ENCODE measurements around the gene PRSS50. TPM values are rescaled to one million over a fixed set of nuclear protein-coding genes. Genes with fewer than 3 reads are reported as not detected.

The PRSS50 gene
- total and polyA plus RNA-seq, 4 donors, result 0.02 to 0.33 (median 0.25) TPM; not detected in 1

- Histone ChIP-seq H3K4me3 (ENCODE audit: low read depth in 1 of 3, low read length in 3 of 3) (no peak overlapping the region), H3K9ac (ENCODE audit: low read depth in 1 of 2, low read length in 2 of 2) (no peak overlapping the region), H3K4me1 (ENCODE audit: control insufficient read depth in 4 of 4, insufficient read depth in 4 of 4, low read length in 3 of 4) (peaks cover 0 to 7% (median 3%) of the 10 kb centered on the region in 4 donors), H3K27ac (ENCODE audit: low read depth in 1 of 2, low read length in 2 of 2) (no peak overlapping the region), H3K9me3 (ENCODE audit: control insufficient read depth in 4 of 4, low read length in 3 of 4) (no peaks in the 10 kb centered on the region), H3K36me3 (ENCODE audit: control insufficient read depth in 4 of 4, insufficient read depth in 3 of 4, low read depth in 1 of 4, low read length in 3 of 4) (no peaks in the 10 kb centered on the region), H3K27me3 (ENCODE audit: control insufficient read depth in 4 of 4, insufficient read depth in 4 of 4, low read length in 3 of 4) (no peaks in the 10 kb centered on the region)
- TF ChIP-seq, protein P1, sequence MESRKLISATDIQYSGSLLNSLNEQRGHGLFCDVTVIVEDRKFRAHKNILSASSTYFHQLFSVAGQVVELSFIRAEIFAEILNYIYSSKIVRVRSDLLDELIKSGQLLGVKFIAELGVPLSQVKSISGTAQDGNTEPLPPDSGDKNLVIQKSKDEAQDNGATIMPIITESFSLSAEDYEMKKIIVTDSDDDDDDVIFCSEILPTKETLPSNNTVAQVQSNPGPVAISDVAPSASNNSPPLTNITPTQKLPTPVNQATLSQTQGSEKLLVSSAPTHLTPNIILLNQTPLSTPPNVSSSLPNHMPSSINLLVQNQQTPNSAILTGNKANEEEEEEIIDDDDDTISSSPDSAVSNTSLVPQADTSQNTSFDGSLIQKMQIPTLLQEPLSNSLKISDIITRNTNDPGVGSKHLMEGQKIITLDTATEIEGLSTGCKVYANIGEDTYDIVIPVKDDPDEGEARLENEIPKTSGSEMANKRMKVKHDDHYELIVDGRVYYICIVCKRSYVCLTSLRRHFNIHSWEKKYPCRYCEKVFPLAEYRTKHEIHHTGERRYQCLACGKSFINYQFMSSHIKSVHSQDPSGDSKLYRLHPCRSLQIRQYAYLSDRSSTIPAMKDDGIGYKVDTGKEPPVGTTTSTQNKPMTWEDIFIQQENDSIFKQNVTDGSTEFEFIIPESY (IDR thresholded peaks at IDR 0.05), result no peak
- TF ChIP-seq RXRA (IDR thresholded peaks at IDR 0.05) (no peak), JUND (IDR thresholded peaks at IDR 0.05) (no peak), NR2F2 (IDR thresholded peaks at IDR 0.05) (no peak), FOXA1 (IDR thresholded peaks at IDR 0.05) (no peak), EGR1 (IDR thresholded peaks at IDR 0.05; ENCODE audit: low read depth in 2 of 2) (no peak), ATF3 (IDR thresholded peaks at IDR 0.05) (no peak), RAD21 (IDR thresholded peaks at IDR 0.05) (no peak), GABPA (IDR thresholded peaks at IDR 0.05 in 1 of 2, conservative IDR thresholded peaks at IDR 0.05 in 1 of 2) (no peak), HNF4A (conservative IDR thresholded peaks at IDR 0.05) (no peak)
- TF ChIP-seq, protein P2, sequence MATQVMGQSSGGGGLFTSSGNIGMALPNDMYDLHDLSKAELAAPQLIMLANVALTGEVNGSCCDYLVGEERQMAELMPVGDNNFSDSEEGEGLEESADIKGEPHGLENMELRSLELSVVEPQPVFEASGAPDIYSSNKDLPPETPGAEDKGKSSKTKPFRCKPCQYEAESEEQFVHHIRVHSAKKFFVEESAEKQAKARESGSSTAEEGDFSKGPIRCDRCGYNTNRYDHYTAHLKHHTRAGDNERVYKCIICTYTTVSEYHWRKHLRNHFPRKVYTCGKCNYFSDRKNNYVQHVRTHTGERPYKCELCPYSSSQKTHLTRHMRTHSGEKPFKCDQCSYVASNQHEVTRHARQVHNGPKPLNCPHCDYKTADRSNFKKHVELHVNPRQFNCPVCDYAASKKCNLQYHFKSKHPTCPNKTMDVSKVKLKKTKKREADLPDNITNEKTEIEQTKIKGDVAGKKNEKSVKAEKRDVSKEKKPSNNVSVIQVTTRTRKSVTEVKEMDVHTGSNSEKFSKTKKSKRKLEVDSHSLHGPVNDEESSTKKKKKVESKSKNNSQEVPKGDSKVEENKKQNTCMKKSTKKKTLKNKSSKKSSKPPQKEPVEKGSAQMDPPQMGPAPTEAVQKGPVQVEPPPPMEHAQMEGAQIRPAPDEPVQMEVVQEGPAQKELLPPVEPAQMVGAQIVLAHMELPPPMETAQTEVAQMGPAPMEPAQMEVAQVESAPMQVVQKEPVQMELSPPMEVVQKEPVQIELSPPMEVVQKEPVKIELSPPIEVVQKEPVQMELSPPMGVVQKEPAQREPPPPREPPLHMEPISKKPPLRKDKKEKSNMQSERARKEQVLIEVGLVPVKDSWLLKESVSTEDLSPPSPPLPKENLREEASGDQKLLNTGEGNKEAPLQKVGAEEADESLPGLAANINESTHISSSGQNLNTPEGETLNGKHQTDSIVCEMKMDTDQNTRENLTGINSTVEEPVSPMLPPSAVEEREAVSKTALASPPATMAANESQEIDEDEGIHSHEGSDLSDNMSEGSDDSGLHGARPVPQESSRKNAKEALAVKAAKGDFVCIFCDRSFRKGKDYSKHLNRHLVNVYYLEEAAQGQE (IDR thresholded peaks at IDR 0.05), result no peak
- 90% methylated on average over 11 of the region's 11 CpGs for WGBS
- DNase-seq (ENCODE audit: low spot score), result no peak
Observed at GRCh38 chr3:46708401-46709156, 9.1 kb downstream of the PRSS50 start.

GRCh38 chr3:46707601-46708011 is 10.1 kb downstream of the PRSS50 start:
- TF ChIP-seq RXRA (IDR thresholded peaks at IDR 0.05) (no peak), EGR1 (IDR thresholded peaks at IDR 0.05; ENCODE audit: low read depth in 2 of 2) (no peak), ATF3 (IDR thresholded peaks at IDR 0.05) (no peak), TAF1 (conservative IDR thresholded peaks at IDR 0.05) (no peak), FOXA1 (IDR thresholded peaks at IDR 0.05) (no peak), HNF4G (IDR thresholded peaks at IDR 0.05) (no peak), RAD21 (IDR thresholded peaks at IDR 0.05) (no peak), YY1 (IDR thresholded peaks at IDR 0.05) (no peak), GABPA (IDR thresholded peaks at IDR 0.05 in 1 of 2, conservative IDR thresholded peaks at IDR 0.05 in 1 of 2) (no peak), FOXA2 (IDR thresholded peaks at IDR 0.05) (no peak), MAX (IDR thresholded peaks at IDR 0.05) (no peak), SP1 (IDR thresholded peaks at IDR 0.05) (no peak)
- TF ChIP-seq, protein P1 (IDR thresholded peaks at IDR 0.05), result no peak
- TF ChIP-seq, protein P3, sequence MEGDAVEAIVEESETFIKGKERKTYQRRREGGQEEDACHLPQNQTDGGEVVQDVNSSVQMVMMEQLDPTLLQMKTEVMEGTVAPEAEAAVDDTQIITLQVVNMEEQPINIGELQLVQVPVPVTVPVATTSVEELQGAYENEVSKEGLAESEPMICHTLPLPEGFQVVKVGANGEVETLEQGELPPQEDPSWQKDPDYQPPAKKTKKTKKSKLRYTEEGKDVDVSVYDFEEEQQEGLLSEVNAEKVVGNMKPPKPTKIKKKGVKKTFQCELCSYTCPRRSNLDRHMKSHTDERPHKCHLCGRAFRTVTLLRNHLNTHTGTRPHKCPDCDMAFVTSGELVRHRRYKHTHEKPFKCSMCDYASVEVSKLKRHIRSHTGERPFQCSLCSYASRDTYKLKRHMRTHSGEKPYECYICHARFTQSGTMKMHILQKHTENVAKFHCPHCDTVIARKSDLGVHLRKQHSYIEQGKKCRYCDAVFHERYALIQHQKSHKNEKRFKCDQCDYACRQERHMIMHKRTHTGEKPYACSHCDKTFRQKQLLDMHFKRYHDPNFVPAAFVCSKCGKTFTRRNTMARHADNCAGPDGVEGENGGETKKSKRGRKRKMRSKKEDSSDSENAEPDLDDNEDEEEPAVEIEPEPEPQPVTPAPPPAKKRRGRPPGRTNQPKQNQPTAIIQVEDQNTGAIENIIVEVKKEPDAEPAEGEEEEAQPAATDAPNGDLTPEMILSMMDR (IDR thresholded peaks at IDR 0.05; ENCODE audit: low read depth, low read length, missing input control), result no peak
- Histone ChIP-seq H3K4me1 (ENCODE audit: control insufficient read depth in 4 of 4, insufficient read depth in 4 of 4, low read length in 3 of 4) (peaks cover 0 to 7% (median 3%) of the 10 kb centered on the region in 4 donors), H3K27ac (ENCODE audit: low read depth in 1 of 2, low read length in 2 of 2) (no peak overlapping the region), H3K27me3 (ENCODE audit: control insufficient read depth in 4 of 4, insufficient read depth in 4 of 4, low read length in 3 of 4) (no peaks in the 10 kb centered on the region), H3K4me3 (ENCODE audit: low read depth in 1 of 3, low read length in 3 of 3) (no peak overlapping the region), H3K9ac (ENCODE audit: low read depth in 1 of 2, low read length in 2 of 2) (no peak overlapping the region), H3K9me3 (ENCODE audit: control insufficient read depth in 4 of 4, low read length in 3 of 4) (no peaks in the 10 kb centered on the region), H3K36me3 (ENCODE audit: control insufficient read depth in 4 of 4, insufficient read depth in 3 of 4, low read depth in 1 of 4, low read length in 3 of 4) (no peaks in the 10 kb centered on the region)
- DNase-seq (ENCODE audit: low spot score), result no peak
- WGBS, result 93% methylated on average over 7 of the region's 7 CpGs

All from liver (tissue), 9 donors.